NCI-H1930 (cell line): ENCODE results near the gene CKS1B.
"Not testable (repeated sequence)": the region's sequence is repeated elsewhere in the genome, so short reads cannot be mapped to it uniquely, and the experiment has no call there.

ENCODE experiments used
- DNase-seq, 2 experiments: peaks; one replicate each; lab custom pipeline; 2025; lab: John Stamatoyannopoulos, UW

CKS1B gene

GRCh38 chr1:154964359-154964758 is 10.1 kb upstream of the CKS1B start:
- no peak for DNase-seq

- DNase-seq: no peak
Measured at GRCh38 chr1:154966111-154966510, 8.4 kb upstream of the CKS1B start.

DNA sequence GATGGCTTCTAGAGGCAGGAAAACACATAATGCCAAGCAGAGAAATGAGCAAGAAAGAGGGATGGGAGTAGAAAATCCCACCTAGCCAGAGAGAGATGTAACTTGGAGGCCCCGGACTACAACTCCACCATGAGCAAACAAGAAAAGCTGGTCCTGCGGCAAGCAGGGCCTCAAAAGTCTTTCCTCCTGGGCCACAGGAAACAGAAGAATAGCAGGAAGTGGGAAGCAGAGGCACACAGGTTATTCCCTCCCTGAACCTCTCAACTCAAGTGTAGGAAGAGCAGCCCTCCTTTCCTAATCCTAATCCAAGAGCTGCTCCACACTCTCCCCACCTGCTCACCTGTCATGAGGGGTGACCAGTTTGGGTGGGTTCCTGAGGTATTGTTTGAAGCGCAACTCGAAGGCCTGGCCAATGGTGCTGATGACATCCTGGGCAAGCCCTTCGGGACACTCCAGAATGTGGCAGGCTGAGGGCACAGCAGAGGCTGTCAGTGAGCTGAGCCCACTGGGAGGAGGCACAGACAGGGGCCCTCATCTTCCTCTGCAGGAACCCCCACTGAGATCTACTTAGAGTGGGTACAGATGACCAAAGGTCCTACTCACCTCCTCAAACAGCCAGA is 7.0 kb upstream of the CKS1B start:
- no peak for DNase-seq

GRCh38 chr1:154968731-154969130 is 5.8 kb upstream of the CKS1B start:
- no peak for DNase-seq

GRCh38 chr1:154969246-154969645 is 5.2 kb upstream of the CKS1B start:
- DNase-seq: no peak

DNA sequence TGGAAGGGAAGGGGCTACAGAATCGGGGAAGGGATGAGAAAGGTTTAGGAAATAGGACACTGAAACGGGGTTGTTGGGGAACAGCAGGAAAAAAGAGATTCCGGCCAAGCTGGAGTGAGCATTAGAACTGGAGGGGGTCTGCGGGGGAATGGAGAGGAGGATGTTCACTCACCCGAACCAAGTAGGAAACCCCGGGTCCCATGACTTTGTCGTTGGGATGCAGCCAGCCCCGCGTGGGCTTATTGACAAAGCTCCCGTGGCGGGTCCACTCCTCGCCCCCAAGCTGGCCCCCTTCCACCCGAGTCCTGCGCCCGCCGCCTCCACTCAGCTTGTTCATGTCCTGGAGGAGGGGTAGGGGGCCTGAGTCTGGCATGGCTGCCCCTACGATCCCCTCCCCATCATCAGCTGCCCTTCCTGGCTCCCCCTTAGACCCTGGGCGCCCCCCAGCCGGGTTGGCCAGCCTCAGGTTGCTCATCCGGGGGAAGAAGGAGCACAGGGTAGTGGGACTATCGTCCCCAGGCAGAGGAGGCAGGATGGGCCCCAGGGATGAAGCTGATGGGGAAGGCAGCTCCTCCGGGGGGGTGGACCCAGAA is 4.5 kb upstream of the CKS1B start:
- DNase-seq: no peak

DNA sequence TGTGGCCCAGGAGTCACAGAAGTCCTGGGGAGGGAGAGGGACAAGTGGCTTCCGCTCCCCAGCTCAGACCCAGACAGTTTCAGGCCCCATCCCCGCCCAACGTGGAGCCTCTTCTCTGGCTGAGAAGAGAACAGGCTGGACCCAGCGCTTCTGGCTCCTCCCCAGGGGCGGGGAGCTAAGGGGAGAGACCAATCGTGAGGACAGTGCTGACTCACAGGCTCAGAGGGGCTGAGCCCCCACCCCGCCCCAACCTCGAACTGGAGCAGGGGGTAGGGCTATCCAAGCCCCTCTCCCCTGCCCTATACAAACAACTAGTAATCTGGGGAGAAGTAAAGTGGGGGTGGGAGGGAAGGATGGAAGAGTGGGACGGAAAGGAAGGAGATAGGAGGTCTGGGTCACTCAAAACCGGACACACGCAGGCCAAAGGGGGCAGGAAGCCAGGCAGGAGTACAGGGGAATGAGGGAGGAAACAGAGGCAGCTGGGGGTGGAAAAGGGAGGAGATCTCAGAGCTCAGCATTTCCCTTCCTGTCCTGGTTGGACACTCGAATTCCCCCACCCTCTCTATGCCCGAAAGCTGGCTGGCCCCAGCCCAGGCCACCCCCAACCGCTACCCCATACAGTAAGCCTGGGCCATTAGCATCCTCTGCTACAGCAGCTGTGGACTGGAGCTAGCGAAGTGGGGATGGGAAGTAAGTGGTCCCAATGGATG is 3.7 kb upstream of the CKS1B start, which contains the start of gene SHC1:
Gene SHC1 (minus strand): TSS at position 117 of the 710 bp plus-strand sequence. CDS start 221 bp downstream, outside the sequence.
- DNase-seq: no peak

DNA sequence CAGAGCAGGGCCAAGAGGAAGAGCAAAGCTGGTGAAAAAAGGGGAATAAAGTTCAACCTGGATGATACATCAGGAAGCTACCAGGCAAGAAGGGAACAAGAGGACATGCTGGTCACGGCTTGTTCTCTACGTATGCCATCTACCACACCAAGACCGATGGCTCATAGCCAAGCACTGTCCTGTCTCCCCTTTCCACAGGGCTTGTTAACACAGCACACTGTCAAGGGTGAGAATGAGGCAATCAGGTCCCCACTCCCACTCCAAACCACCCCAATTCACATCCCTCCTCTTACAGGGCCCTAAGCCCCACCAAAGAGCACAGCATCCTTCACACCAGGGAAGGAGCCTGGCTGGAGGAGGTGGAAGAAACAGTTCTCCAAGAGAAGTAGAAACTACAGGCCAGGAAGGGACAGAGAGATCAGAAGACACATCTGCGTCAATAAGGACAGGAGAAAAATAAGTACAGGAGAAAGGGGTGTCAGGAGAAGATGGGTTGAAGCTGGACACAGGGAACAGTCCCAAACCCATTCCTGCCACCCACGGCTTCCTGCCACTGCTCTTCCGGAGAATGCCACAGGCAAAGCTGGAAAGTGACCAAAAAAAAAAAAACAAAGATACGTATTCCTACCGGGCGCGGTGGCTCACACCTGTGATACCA is 3.0 kb upstream of the CKS1B start:
- no peak for DNase-seq

- no peak for DNase-seq
Measured at GRCh38 chr1:154972213-154972516, 2.3 kb upstream of the CKS1B start.

DNA sequence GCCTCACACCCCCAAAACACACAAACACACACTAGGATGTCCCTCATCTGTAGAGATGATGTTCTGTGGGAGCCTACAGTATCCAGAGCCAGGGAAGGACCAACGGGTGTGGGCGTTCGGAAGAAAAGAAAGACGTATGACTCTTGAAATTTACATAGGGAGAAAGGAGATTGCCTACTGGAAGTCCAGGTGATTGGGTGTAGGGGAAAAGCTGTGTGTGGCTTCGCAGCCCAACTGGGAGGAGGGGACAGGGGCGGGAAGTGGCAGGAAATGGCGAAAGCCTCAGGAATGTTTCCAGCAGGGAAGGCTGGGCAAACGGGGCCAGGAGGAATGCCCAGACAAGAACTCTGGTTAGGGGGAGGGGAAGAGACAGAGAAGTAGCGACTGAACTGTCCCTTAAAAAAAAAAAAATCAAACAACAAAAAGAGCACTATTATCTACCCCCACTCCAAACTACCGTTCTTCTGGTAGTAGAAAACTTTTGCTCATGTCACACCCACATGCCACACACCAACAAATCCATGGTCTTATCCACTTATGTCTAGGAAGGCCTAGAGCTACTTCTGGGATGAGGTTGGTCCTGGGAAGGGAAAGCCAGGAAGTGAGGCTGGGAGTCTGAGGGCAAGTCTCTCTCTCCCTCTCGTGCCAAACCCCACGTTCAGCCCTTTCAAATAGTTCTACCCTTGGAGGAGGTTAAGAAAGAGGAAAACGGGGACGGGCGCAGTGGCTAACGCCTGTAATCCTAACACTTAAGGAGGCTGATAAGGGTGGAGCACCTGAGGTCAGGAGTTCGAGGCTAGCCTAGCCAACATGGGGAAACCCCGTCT is 1.8 kb upstream of the CKS1B start:
- DNase-seq: no peak

DNA sequence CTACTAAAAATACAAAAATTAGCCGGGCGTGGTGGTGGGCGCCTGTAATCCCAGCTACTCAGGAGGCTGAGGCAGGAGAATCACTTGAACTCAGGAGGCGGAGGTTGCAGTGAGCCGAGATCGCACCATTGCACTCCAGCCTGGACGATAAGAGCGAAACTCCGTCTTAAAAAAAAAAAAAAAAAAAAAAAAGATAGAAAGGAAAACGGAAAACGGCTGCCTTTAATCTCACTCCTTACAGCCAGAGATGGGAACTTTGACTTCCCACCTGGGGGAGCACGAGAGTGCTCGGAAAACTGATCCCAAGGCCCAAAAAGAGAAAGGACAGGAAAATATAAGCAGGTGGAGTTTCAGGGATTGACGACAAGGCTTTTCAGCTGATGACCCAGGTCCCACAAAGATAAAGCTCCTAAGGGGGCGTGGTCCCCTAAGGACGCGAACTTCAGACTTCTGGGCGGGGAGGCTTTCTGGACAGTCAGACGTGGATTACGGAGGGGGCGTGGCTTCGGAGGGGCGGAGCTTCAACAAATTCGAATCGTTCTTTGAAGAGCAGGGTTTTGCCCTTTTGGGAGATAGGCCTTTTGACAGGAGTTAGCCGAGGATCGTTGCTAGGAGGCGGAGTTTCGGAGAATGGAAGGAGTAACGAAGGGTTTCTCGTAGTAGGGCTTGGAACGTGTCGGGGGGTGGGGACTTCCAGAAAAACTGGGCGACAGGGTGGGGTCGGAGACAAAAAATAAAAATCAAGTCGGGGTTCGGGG is 958 bp upstream of the CKS1B start:
- DNase-seq: peak; percentile 72

- DNase-seq: peak; percentile 93 to 96
Measured at GRCh38 chr1:154974808-154975408, 427 bp downstream of the CKS1B start.

DNA sequence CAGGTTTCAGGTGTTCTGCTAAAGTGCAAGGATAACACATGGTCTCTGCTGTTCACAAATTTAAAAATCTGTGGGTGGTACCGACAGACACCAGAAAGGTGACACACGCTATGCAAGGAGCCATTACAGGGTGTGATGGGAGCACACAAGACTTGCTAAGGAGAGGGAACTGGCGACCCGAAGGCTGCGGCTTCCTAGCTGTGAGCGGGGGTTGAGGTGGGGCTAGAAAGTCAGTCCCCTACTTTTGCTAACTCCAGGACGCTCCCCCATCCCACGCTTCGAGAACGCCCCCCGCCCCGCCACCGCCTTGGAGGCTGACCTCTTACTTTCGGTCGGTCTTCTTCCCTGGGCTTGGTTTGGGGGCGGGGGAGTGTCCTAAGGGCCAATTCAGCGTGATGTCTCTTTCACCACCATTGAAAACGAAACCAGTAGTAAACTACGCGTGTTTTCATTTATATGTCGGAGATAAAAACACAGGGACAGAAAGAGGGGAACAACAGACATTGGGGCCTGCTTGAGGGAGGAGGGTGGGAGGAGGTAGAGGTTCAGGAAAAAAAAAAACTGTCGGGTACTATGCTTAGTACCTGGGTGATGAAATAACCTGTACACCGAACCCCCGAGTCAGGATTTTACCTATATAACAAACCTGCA is 1.1 kb downstream of the CKS1B start:
- DNase-seq: no peak

- DNase-seq: not testable (repeated sequence)
Measured at GRCh38 chr1:154977762-154978161, 3.3 kb downstream of the CKS1B start.

- DNase-seq: no peak
Measured at GRCh38 chr1:154978360-154978759, 3.9 kb downstream of the CKS1B start.

GRCh38 chr1:154982341-154982740 is 7.9 kb downstream of the CKS1B start:
- no peak for DNase-seq

- DNase-seq: peak; percentile 98 to 99
Measured at GRCh38 chr1:154982897-154983648, 8.6 kb downstream of the CKS1B start, which contains the start of gene FLAD1. Gene FLAD1, plus strand, starts transcription at chr1:154983344. Its CDS starts 351 bp downstream, at chr1:154983695.

DNA sequence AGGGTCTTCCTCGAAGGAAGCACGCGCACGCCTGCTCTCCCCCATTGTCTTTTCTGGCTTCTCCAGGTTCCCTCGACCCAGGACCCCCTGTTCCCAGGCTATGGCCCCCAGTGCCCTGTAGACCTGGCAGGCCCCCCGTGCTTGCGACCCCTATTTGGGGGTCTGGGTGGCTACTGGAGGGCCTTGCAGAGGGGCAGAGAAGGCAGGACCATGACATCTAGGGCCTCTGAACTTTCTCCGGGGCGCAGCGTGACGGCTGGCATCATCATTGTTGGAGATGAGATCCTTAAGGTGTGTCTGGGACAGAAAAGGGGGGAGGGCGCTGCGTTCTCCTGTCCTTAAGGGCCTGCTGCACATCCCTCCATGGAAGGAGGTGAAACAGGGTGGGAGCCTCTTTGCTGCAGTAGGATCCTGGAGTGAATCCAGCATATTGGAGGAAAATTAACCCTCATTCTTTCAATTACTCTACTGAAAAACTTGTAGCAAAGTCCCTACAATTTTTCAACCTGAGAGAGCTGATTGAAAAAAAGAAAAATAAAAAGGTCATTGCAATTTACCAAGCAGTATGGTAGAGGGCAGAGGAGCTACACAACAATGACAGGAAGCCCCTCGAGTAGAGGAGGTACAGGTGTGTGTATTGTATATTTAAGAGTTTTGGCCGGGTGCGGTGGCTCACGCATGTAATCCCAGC is 9.4 kb downstream of the CKS1B start:
- no peak for DNase-seq

DNA sequence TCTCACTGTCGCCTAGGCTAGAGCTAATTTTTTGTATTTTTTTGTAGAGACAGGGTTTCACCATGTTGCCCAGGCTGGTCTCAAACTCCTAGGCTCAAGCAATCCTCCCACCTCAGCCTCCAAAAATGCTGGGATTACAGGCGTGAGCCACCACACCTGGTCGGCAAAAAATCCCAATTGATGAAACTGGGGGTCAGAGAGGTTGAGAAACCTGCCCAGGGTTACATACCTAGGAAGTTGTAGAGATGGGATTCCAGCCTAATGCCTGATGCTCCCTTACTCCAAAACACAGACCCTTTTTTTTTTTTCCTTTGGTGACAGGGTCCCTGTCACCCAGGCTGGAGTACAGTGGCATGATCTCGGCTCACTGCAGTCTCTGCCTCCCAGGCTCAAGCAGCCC is 12.3 kb downstream of the CKS1B start:
- not testable (repeated sequence) for DNase-seq
